ENCODE results near the gene KRTAP13-2. TPM values are rescaled to one million over a fixed set of nuclear protein-coding genes. Genes with fewer than 3 reads are reported as not detected.

KRTAP13-2 gene
- total RNA-seq, 1 donor from 2014 or later = not detected

- peak; percentile 84 for TF ChIP-seq CTCF (conservative IDR thresholded peaks at IDR 0.05; ENCODE audit: low read depth, low read length)
- H3K4me3 ChIP-seq (ENCODE audit: low read depth, low read length) = no peak overlapping the region
- DNase-seq (ENCODE audit: low read depth) = no peak
Measured at GRCh38 chr21:30340714-30341573, 31.1 kb downstream of the KRTAP13-2 start.

GRCh38 chr21:30338717-30339116 is 33.4 kb downstream of the KRTAP13-2 start:
- DNase-seq (ENCODE audit: low read depth) = no peak
- TF ChIP-seq CTCF (conservative IDR thresholded peaks at IDR 0.05; ENCODE audit: low read depth, low read length) = no peak
- H3K4me3 ChIP-seq (ENCODE audit: low read depth, low read length) = no peak overlapping the region

GRCh38 chr21:30337772-30338171 is 34.3 kb downstream of the KRTAP13-2 start:
- DNase-seq (ENCODE audit: low read depth) = no peak
- H3K4me3 ChIP-seq (ENCODE audit: low read depth, low read length) = no peak overlapping the region
- TF ChIP-seq CTCF (conservative IDR thresholded peaks at IDR 0.05; ENCODE audit: low read depth, low read length) = no peak

- TF ChIP-seq CTCF (conservative IDR thresholded peaks at IDR 0.05; ENCODE audit: low read depth, low read length) = no peak
- no peak within 1 kb of the TSS for H3K4me3 ChIP-seq (ENCODE audit: low read depth, low read length)
- no peak for DNase-seq (ENCODE audit: low read depth)
Measured at GRCh38 chr21:30337276-30337744, 34.8 kb downstream of the KRTAP13-2 start, which contains the start of gene KRTAP27-1. Gene KRTAP27-1 (minus strand): TSS chr21:30337694. CDS start chr21:30337668, 26 bp downstream.

GRCh38 chr21:30336596-30336995 is 35.5 kb downstream of the KRTAP13-2 start:
- H3K4me3 ChIP-seq (ENCODE audit: low read depth, low read length) = no peak overlapping the region
- DNase-seq (ENCODE audit: low read depth) = no peak
- TF ChIP-seq CTCF (conservative IDR thresholded peaks at IDR 0.05; ENCODE audit: low read depth, low read length) = no peak

GRCh38 chr21:30333736-30334135 is 38.3 kb downstream of the KRTAP13-2 start:
- H3K4me3 ChIP-seq (ENCODE audit: low read depth, low read length) = no peak overlapping the region
- TF ChIP-seq CTCF (conservative IDR thresholded peaks at IDR 0.05; ENCODE audit: low read depth, low read length) = no peak

More at GRCh38 chr21:30333736-30334135, 38.3 kb downstream of the KRTAP13-2 start:
- DNase-seq (ENCODE audit: low read depth) = no peak
